A172 (cell line): ENCODE results near the gene CTXND2. TPM values are rescaled to one million over a fixed set of nuclear protein-coding genes. Genes with fewer than 3 reads are reported as not detected.
A peak's percentile ranks its signal among the peaks of the same experiment; 100 is the strongest.
"Not testable (repeated sequence)": the region's sequence is repeated elsewhere in the genome, so short reads cannot be mapped to it uniquely, and the experiment has no call there.

Experiments
- DNase-seq: peaks from one replicate; pipeline ENCODE4 v3.0.0-alpha.2; 2015; ENCODE audit warnings: low spot score
- total RNA-seq: library from RNA; depleted of rRNA; stranded (reverse); fragments of >200 nt; shearing (Covaris generic); gene quantifications from 2 replicates; pipeline ENCODE4 v1.2.3, GENCODE V29; 2014; rRNA removed

Gene CTXND2
- not detected in 2 replicates for total RNA-seq

- no peak for DNase-seq
These were observed at the start of gene CTXND2 for GRCh38 chr1:150887018-150887417. CTXND2 (plus strand) TSS chr1:150887136; CDS start chr1:150912315, 25,179 bp downstream.

DNA sequence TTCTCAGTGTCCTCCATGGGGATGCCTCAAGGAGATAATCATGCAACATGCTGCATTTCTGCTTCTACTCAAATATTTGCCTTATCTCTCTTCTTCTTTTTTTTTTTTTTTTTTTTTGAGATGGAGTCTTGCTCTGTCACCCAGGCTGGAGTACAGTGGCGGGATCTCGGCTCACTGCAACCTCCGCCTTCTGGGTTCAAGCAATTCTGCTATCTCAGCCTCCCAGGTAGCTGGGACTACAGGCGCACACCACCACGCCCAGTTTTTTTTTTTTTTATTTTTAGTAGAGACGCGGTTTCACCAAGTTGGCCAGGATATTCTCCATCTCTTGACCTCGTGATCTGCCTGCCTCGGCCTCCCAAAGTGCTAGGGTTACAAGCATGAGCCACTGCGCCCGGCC is 46.1 kb upstream of the CTXND2 start:
- not testable (repeated sequence) for DNase-seq

DNA sequence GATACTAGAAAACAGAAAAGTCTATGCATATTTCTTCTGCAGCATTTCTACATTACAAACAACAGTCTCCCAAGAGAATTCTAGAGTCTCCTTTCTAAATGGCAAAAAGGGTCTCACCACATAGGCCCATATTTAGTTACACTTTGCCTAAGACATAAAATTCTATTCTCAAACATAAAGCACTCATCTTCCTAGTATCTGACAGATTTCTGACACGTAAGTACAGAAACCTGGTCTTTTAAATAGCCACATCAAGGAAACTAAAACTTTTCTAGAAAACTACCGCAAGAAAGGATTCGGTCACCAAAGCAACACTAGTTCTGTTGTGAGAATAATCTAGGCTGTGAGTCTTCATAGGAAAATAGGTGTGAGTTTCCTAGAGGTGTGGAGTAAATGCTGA is 45.3 kb upstream of the CTXND2 start:
- DNase-seq, result no peak

DNA sequence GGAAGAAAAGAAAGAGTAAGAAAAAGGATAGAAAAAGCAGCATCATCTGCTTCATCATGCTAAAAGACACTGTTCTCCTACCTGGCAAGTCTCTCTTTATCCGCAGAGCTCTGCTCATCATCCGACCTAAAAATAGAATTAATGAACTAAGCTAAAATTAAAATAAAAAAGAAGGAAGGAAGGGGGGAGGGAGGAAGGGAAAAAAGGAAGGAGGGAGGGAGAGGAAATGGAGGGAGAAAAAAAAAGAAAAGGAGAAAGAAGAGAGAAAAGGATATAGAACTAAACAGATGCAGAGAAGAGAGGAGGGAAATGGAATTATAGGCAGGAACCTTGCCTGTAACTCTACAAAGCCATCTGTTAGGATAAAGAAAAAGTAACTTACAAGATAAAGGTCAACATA is 44.6 kb upstream of the CTXND2 start:
- no peak for DNase-seq

DNA sequence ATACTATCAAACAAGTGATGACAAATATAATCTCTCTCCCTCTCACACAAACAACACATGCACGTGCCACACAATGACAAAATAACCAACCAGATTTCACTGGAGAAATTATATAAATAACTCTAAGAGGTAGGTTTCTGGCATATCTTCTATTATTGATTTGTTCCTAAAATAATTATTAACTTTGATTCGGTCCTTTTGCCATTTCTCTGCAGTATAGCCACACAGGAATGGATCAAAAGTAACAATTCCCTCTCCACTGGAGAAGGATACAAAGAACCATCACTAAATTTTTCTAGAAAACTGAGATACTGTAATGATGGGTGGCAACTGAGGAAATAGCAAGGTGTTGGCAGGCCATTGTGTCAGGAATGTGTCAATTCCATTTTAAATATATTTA is 44.0 kb upstream of the CTXND2 start:
- DNase-seq, result no peak

DNA sequence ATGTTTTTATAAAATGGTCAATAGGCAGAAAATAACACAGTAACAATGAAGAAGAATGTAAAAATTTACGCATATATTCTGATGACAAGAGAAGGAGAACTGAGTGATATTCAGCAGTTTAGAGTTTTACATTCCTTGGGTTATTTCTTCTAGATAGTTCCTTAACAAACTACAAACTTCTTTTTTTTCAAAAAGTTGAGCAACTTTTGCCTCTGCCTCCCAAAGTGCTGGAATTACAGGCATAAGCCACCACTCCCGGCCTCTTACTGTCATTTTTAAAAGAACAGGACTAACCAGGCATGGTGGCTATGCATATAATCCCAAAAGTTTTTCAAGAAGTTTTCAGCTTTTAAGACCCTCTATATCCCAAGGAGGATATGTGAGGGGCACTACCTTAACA is 43.5 kb upstream of the CTXND2 start:
- no peak for DNase-seq

DNA sequence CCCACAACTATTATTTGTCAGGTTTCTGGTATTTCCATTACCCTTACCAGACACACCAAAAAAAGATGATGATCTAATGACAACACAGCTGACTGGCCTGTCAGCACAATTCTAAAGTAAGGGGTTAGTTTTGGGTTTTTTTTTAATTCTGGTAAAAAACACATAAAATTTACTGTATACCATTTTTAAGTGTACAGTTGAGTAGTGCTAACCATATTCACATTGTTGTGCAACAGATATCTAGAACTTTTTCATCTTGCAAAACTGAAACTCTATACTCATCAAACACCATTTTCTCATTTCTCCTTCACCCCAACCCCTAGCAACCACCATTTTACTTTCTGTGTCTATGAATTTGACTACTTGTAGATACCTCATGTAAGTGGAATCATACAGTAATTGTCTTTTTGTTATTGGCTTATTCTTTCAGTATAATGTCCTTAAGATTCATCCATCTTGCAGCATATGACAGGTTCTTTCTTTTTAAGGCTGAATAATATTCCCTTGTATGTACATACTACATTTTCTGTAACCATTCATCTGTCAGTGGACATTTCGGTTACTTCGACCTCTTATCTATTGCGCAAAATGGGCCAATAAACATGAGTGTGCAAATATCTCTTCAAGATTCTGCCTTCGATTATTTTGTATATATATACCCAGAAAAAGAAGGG is 40.3 kb upstream of the CTXND2 start:
- no peak for DNase-seq

DNA sequence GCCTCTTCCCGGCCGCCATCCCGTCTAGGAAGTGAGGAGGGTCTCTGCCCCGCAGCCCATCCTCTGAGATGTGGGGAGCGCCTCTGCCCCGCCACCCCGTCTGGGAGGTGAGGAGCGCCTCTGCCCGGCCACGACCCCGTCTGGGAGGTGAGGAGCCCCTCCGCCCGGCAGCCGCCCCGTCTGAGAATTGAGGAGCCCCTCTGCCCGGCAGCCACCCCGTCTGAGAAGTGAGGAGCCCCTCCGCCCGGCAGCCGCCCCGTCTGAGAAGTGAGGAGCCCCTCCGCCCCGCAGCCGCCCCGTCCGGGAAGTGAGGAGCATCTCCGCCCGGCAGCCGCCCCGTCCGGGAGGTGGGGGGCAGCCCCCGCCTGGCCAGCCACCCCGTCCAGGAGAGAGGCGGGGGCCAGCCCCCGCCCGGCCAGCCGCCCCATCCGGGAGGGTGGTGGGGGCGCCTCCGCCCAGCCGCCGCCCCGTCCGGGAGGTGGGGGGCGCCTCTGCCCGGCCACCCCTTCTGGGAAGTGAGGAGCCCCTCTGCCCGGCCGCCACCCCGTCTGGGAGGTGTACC is 36.1 kb upstream of the CTXND2 start:
- DNase-seq, result not testable (repeated sequence)

- DNase-seq, result not testable (repeated sequence)
These were observed 34.2 kb upstream of the CTXND2 start for GRCh38 chr1:150852734-150853133.

GRCh38 chr1:150863724-150864123 is 23.2 kb upstream of the CTXND2 start:
- DNase-seq, result no peak

DNA sequence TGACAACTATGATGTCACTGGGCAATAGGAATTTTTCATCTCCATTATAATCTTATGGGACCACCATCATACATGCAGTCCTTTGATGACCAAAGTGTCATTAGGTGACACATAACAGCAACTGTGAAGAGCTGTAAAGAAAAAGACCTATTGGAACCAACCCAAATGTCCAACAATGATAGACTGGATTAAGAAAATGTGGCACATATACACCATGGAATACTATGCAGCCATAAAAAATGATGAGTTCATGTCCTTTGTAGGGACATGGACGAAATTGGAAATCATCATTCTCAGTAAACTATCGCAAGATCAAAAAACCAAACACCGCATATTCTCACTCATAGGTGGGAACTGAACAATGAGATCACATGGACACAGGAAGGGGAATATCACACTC is 22.7 kb upstream of the CTXND2 start:
- not testable (repeated sequence) for DNase-seq

DNA sequence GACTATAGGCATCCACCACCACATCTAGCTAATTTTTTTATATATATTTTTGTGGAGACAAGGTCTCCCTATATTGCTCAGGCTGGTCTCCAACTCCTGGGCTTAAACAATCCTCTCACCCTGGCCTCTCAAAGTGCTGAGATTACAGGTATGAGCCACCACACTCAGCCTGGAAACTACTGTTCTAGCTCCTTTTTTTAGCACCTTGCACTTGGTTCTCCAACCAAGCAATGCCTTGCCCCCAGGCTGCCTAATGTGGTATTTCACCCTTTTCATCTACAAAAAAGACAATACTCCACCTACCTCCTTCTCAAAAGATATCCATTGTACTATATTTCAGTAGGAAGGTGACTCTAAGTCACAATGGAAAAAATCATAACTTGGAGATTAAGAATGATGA is 17.3 kb upstream of the CTXND2 start:
- DNase-seq, result no peak

GRCh38 chr1:150872572-150872971 is 14.4 kb upstream of the CTXND2 start:
- no peak for DNase-seq

DNA sequence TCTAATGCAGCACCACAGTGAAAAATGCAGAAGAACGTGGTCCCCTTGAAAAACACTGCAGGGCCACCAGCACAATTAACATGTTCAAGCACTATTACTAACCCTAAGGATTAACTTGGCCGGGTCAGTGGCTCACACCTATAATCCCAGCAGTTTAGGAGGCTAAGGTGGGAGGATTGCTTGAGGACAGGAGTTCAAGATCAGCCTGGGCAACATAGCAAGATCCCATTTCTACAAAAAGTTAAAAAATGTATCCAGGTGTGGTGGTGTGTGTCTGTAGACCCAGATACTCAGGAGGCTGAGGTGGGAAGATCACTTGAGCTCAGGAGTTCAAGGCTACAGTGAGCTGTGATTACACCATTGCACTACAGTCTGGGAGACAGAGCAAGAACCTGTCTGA is 13.4 kb upstream of the CTXND2 start:
- no peak for DNase-seq

- no peak for DNase-seq
These were observed 12.3 kb upstream of the CTXND2 start for GRCh38 chr1:150874455-150875196.

GRCh38 chr1:150875197-150876118 is 11.5 kb upstream of the CTXND2 start:
- no peak for DNase-seq

GRCh38 chr1:150876119-150876454 is 10.8 kb upstream of the CTXND2 start:
- DNase-seq, result peak; percentile 72

DNA sequence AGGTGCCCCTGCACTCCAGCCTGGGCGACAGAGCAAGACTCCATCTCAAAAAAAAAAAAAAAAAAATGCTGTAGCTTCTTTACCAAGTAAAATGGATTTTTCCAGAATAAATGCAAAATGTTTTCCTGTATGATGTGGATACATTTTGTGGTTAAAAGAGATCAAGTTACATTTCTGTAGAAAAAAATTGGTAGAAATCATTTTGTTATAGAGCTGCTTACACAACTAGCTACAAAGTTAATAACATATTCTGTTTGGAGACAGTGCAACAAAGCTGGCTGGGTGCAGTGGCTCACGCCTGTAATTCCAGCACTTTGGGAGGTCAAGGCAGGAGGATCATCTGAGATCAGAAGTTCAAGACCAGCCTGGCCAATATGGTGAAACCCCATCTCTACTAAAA is 8.0 kb upstream of the CTXND2 start:
- not testable (repeated sequence) for DNase-seq

- no peak for DNase-seq
These were observed 5.4 kb upstream of the CTXND2 start for GRCh38 chr1:150881331-150882070.

GRCh38 chr1:150883121-150883520 is 3.8 kb upstream of the CTXND2 start:
- not testable (repeated sequence) for DNase-seq

DNA sequence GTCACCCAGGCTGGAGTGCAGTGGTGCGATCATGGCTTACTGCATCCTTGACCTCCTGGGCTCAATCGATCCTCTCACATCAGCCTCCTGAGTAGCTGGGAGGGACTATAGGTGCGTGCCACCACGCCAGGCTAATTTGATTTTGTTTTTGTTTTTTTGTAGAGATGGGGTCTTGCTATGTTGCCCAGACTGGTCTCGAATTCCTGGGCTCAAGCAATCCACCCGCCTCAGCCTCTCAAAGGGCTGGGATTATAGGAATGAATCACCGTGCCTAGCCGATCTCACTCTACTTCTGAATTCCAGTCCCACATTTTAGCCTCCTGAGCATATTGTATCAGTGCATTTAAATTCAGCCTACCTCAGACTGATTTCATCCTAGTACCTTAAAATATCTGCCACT is 1.8 kb downstream of the CTXND2 start:
- DNase-seq, result no peak
